ENCODE results near the gene PPP1R14B. TPM values are rescaled to one million over a fixed set of nuclear protein-coding genes. Genes with fewer than 3 reads are reported as not detected.

Gene PPP1R14B
- polyA plus RNA-seq, 1 experiment: 119 TPM

GRCh38 chr11:64263947-64264317, 17.2 kb upstream of the PPP1R14B start:
- no peak for TF ChIP-seq CTCF (IDR thresholded peaks at IDR 0.05; ENCODE audit: low read depth, low read length)
- H3K27ac ChIP-seq (ENCODE audit: low read depth, low read length): no peak overlapping the region
- POLR2A ChIA-PET: interaction anchor here (0.6 to 1.3 kb wide), 2 partner anchors 12 to 31 kb away, joined by 4 to 11 read pairs; no protein-coding TSS in a partner anchor
- H3K4me3 ChIP-seq (ENCODE audit: low read depth, low read length): no peak overlapping the region
- no peak for DNase-seq (ENCODE audit: low read depth, low spot score)
- H3K9me3 ChIP-seq (ENCODE audit: control insufficient read depth, insufficient read depth, low read length): no peaks in the 10 kb centered on the region; the same call in 1 of the 2 replicates
- CTCF ChIA-PET: interaction anchor here (1.5 to 2.5 kb wide), 2 partner anchors 14 to 41 kb away, joined by 4 to 12 read pairs; partner anchors contain the start of gene PLCB3
- H3K27me3 ChIP-seq (ENCODE audit: control insufficient read depth, insufficient read depth, low read length): no peaks in the 10 kb centered on the region

- Histone ChIP-seq H3K4me3 (ENCODE audit: low read depth, low read length) (no peak overlapping the region), H3K27me3 (ENCODE audit: control insufficient read depth, insufficient read depth, low read length) (no peaks in the 10 kb centered on the region), H3K27ac (ENCODE audit: low read depth, low read length) (peak overlapping the region; percentile 2), H3K9me3 (ENCODE audit: control insufficient read depth, insufficient read depth, low read length) (no peaks in the 10 kb centered on the region; the same call in 1 of the 2 replicates)
- CTCF ChIA-PET: interaction anchor here (1.5 to 2.5 kb wide), 2 partner anchors 13 to 41 kb away, joined by 4 to 12 read pairs; partner anchors contain the start of gene PLCB3
- no peak for DNase-seq (ENCODE audit: low read depth, low spot score)
- TF ChIP-seq CTCF (IDR thresholded peaks at IDR 0.05; ENCODE audit: low read depth, low read length): no peak
- POLR2A ChIA-PET: interaction anchor here (0.7 to 1.3 kb wide), 2 partner anchors 11 kb away, joined by 8 to 11 read pairs; no protein-coding TSS in a partner anchor
These were observed 16.5 kb upstream of the PPP1R14B start for GRCh38 chr11:64263021-64263946.

- ChIA-PET POLR2A (interaction anchor here (0.7 kb wide), 1 partner anchor 10 kb away, joined by 8 read pairs; no protein-coding TSS in a partner anchor), CTCF (interaction anchor here (1.0 to 1.5 kb wide), 2 partner anchors 12 to 42 kb away, joined by 3 to 4 read pairs; partner anchors contain the start of gene PLCB3)
- Histone ChIP-seq H3K27ac (ENCODE audit: low read depth, low read length) (no peak overlapping the region), H3K4me3 (ENCODE audit: low read depth, low read length) (no peak overlapping the region), H3K9me3 (ENCODE audit: control insufficient read depth, insufficient read depth, low read length) (no peaks in the 10 kb centered on the region; the same call in 1 of the 2 replicates), H3K27me3 (ENCODE audit: control insufficient read depth, insufficient read depth, low read length) (no peaks in the 10 kb centered on the region)
- DNase-seq (ENCODE audit: low read depth, low spot score): no peak
- no peak for TF ChIP-seq CTCF (IDR thresholded peaks at IDR 0.05; ENCODE audit: low read depth, low read length)
These were observed 15.7 kb upstream of the PPP1R14B start for GRCh38 chr11:64262271-64263002.

- H3K27ac ChIP-seq (ENCODE audit: low read depth, low read length): no peak overlapping the region
- no peak for TF ChIP-seq CTCF (IDR thresholded peaks at IDR 0.05; ENCODE audit: low read depth, low read length)
- no peak overlapping the region for H3K4me3 ChIP-seq (ENCODE audit: low read depth, low read length)
- no peaks in the 10 kb centered on the region; the same call in 1 of the 2 replicates for H3K9me3 ChIP-seq (ENCODE audit: control insufficient read depth, insufficient read depth, low read length)
- DNase-seq (ENCODE audit: low read depth, low spot score): no peak
- POLR2A ChIA-PET: no interaction called here
- CTCF ChIA-PET: interaction anchor here (1.0 kb wide), 1 partner anchor 11 kb away, joined by 3 read pairs; the partner anchor contains the start of gene PLCB3
- no peaks in the 10 kb centered on the region for H3K27me3 ChIP-seq (ENCODE audit: control insufficient read depth, insufficient read depth, low read length)
These were observed 14.9 kb upstream of the PPP1R14B start for GRCh38 chr11:64261556-64262080.

Data from AG04450 (cell line).